Measurements from ENCODE around the gene TLE3. TPM values are rescaled to one million over a fixed set of nuclear protein-coding genes. Genes with fewer than 3 reads are reported as not detected.

TLE3 gene
- polyA plus RNA-seq, 1 donor (not counting 4 experiments of a cell fraction or from before 2014, with no cell fraction given) = 8.3 TPM

- Histone ChIP-seq H3K9me3 (ENCODE audit: control insufficient read depth, low read depth, low read length) (no peaks in the 10 kb centered on the region), H3K9me1 (ENCODE audit: control insufficient read depth, extremely low read depth, insufficient read depth, low read length) (no peaks in the 10 kb centered on the region), H3K9ac (ENCODE audit: control insufficient read depth, extremely low read depth, insufficient read depth, low read length) (no peak overlapping the region), H3K4me2 (ENCODE audit: control insufficient read depth, extremely low read depth, insufficient read depth, low read depth, low read length) (no peak overlapping the region), H3K4me1 (ENCODE audit: control insufficient read depth, extremely low read depth, insufficient read depth, low read length) (peaks cover 3% of the 10 kb centered on the region), H3K27me3 (ENCODE audit: control insufficient read depth, extremely low read depth, insufficient read depth, low read length) (peaks cover 47% of the 10 kb centered on the region), H2AFZ (ENCODE audit: control insufficient read depth, low read length) (no peak overlapping the region), H3K36me3 (ENCODE audit: control insufficient read depth in 2 of 2, extremely low read depth in 1 of 2, insufficient read depth in 2 of 2, low read length in 2 of 2) (no peaks in the 10 kb centered on the region), H3K79me2 (ENCODE audit: control insufficient read depth, insufficient read depth, low read length) (no peaks in the 10 kb centered on the region), H3K27ac (ENCODE audit: control insufficient read depth, insufficient read depth, low read length) (no peak overlapping the region), H3K4me3 (ENCODE audit: control insufficient read depth in 2 of 3, extremely low read depth in 1 of 3, insufficient read depth in 2 of 3, low read depth in 1 of 3, low read length in 3 of 3) (no peak overlapping the region), H4K20me1 (ENCODE audit: control insufficient read depth, extremely low read depth, insufficient read depth, low read length) (no peaks in the 10 kb centered on the region)
- dilution Hi-C loops (cut with MboI; ENCODE audit: extremely low pct_ligation_motif_present, low sequenced_read_pairs) = no loop called here
- no peak for DNase-seq (ENCODE audit: low read depth, low spot score)
- no peak for TF ChIP-seq EZH2 (IDR thresholded peaks at IDR 0.05; ENCODE audit: low read length)
- TF ChIP-seq CTCF (optimal IDR thresholded peaks at IDR 0.05 in 1 of 3, IDR thresholded peaks at IDR 0.05 in 1 of 3, conservative IDR thresholded peaks at IDR 0.05 in 1 of 3; ENCODE audit: extremely low read depth in 1 of 3, insufficient read depth in 2 of 3, low read length in 3 of 3) = no peak
- no peak for FAIRE-seq
Observed at GRCh38 chr15:70142072-70142321, 44.3 kb upstream of the TLE3 start.

GRCh38 chr15:70141376-70142071 lies 43.8 kb upstream of the TLE3 start:
- Histone ChIP-seq H3K9ac (ENCODE audit: control insufficient read depth, extremely low read depth, insufficient read depth, low read length) (no peak overlapping the region), H3K4me1 (ENCODE audit: control insufficient read depth, extremely low read depth, insufficient read depth, low read length) (peaks cover 3% of the 10 kb centered on the region), H3K9me3 (ENCODE audit: control insufficient read depth, low read depth, low read length) (no peaks in the 10 kb centered on the region), H3K27me3 (ENCODE audit: control insufficient read depth, extremely low read depth, insufficient read depth, low read length) (peaks cover 43% of the 10 kb centered on the region), H4K20me1 (ENCODE audit: control insufficient read depth, extremely low read depth, insufficient read depth, low read length) (no peaks in the 10 kb centered on the region), H3K4me2 (ENCODE audit: control insufficient read depth, extremely low read depth, insufficient read depth, low read depth, low read length) (no peak overlapping the region), H3K79me2 (ENCODE audit: control insufficient read depth, insufficient read depth, low read length) (no peaks in the 10 kb centered on the region), H3K9me1 (ENCODE audit: control insufficient read depth, extremely low read depth, insufficient read depth, low read length) (no peaks in the 10 kb centered on the region), H3K27ac (ENCODE audit: control insufficient read depth, insufficient read depth, low read length) (no peak overlapping the region), H3K4me3 (ENCODE audit: control insufficient read depth in 2 of 3, extremely low read depth in 1 of 3, insufficient read depth in 2 of 3, low read depth in 1 of 3, low read length in 3 of 3) (no peak overlapping the region), H2AFZ (ENCODE audit: control insufficient read depth, low read length) (no peak overlapping the region), H3K36me3 (ENCODE audit: control insufficient read depth in 2 of 2, extremely low read depth in 1 of 2, insufficient read depth in 2 of 2, low read length in 2 of 2) (no peaks in the 10 kb centered on the region)
- FAIRE-seq = no peak
- no peak for TF ChIP-seq EZH2 (IDR thresholded peaks at IDR 0.05; ENCODE audit: low read length)
- TF ChIP-seq CTCF (optimal IDR thresholded peaks at IDR 0.05 in 1 of 3, IDR thresholded peaks at IDR 0.05 in 1 of 3, conservative IDR thresholded peaks at IDR 0.05 in 1 of 3; ENCODE audit: extremely low read depth in 1 of 3, insufficient read depth in 2 of 3, low read length in 3 of 3) = no peak
- DNase-seq (ENCODE audit: low read depth, low spot score) = no peak
- dilution Hi-C loops (cut with MboI; ENCODE audit: extremely low pct_ligation_motif_present, low sequenced_read_pairs) = no loop called here
